Lung (tissue), 11 donors: Measurements from ENCODE around the gene CCDC74B. TPM values are rescaled to one million over a fixed set of nuclear protein-coding genes. Genes with fewer than 3 reads are reported as not detected.
"Not testable (repeated sequence)": the region's sequence is repeated elsewhere in the genome, so short reads cannot be mapped to it uniquely, and the experiment has no call there.

ENCODE experiments used
- ATAC-seq: fragments of 200-7000 bp; cut with Tn5 transposase; one replicate; pipeline ENCODE4 v1.9.1; 2020; ENCODE audit warnings: moderate number of reproducible peaks; ENCODE audit not compliant: insufficient read depth, low FRiP score
- DNase-seq, 3 donors: peaks; one replicate each; pipeline ENCODE4 v3.0.0-alpha.2; 2013 to 2017
- H3K27ac ChIP-seq, 2 donors: one replicate each; pipeline ENCODE4 v1.5.1; 2013; ENCODE audit warnings: mild to moderate bottlenecking in 2 of 2, moderate library complexity in 2 of 2, control low read depth in 1 of 2, inconsistent platforms in 1 of 2, low read depth in 1 of 2, low read length in 1 of 2
- H3K27me3 ChIP-seq, 3 donors: one replicate each; pipeline ENCODE4 v1.5.1; 2013; ENCODE audit warnings: low read length in 2 of 3; ENCODE audit not compliant: control insufficient read depth in 3 of 3, insufficient read depth in 3 of 3
- H3K36me3 ChIP-seq, 4 donors: one replicate each; pipeline ENCODE4 v1.5.1; 2013; ENCODE audit warnings: low read length in 4 of 4, mild to moderate bottlenecking in 1 of 4, moderate library complexity in 1 of 4; ENCODE audit not compliant: control insufficient read depth in 4 of 4, insufficient read depth in 4 of 4
- H3K4me1 ChIP-seq, 5 donors: one replicate each; pipeline ENCODE4 v1.5.1; 2013; ENCODE audit warnings: low read length in 5 of 5, mild to moderate bottlenecking in 2 of 5, moderate library complexity in 1 of 5; ENCODE audit not compliant: control insufficient read depth in 5 of 5, insufficient read depth in 5 of 5
- H3K4me3 ChIP-seq: one replicate; pipeline ENCODE4 v1.5.1; 2013; ENCODE audit warnings: mild to moderate bottlenecking, control low read depth, moderate library complexity
- H3K9ac ChIP-seq, 2 donors: one replicate each; pipeline ENCODE4 v1.5.1; 2013; ENCODE audit warnings: low read length in 2 of 2, control low read depth in 1 of 2; ENCODE audit not compliant: insufficient read depth in 1 of 2
- H3K9me3 ChIP-seq, 4 donors: one replicate each; pipeline ENCODE4 v1.5.1; 2013; ENCODE audit warnings: low read length in 3 of 4, mild to moderate bottlenecking in 1 of 4, moderate library complexity in 1 of 4; ENCODE audit not compliant: control insufficient read depth in 4 of 4, insufficient read depth in 3 of 4
- WGBS, 2 donors: extraction: QIAGEN DNeasy Blood & Tissue Kit; methylation state at CpG; one replicate each; pipeline ENCODE4 v1.1.7; 2013; 5-methylcytosine and 5-hydroxymethylcytosine counted together
- polyA plus RNA-seq, 2 donors: library from polyadenylated mRNA; stranded (reverse); fragments of 200-250 nt; gene quantifications; one replicate each; pipeline ENCODE4 v1.2.1, GENCODE V29; 2013
- small RNA-seq: library from RNA; depleted of rRNA; stranded (forward); fragments of <200 nt; gene quantifications from one replicate; pipeline ENCODE3, GENCODE V24; 2014; ENCODE audit warnings: low replicate concordance
- total RNA-seq, 2 donors: library from RNA; depleted of rRNA in 1 of 2; stranded (reverse); fragments of >200 nt in 1 of 2; gene quantifications; one replicate each; pipeline ENCODE4 v1.2.1, GENCODE V29; 2014 to 2021
- donor health status: Bipolar disorder and iron deficiency.
- donor health status: healthy.
- donor health status: DM: yes; HTN: yes; CAD: no.

The CCDC74B gene
- total and polyA plus RNA-seq, 4 donors: 4.4 to 14.7 (median 10.0) TPM

- not testable (repeated sequence) for H3K27ac ChIP-seq, H3K9ac ChIP-seq, H3K27me3 ChIP-seq, H3K4me1 ChIP-seq, H3K36me3 ChIP-seq, ATAC-seq, H3K9me3 ChIP-seq, H3K4me3 ChIP-seq
- peak in 2 of 3 donors; percentile 18 to 35 for DNase-seq
- 66 to 72% methylated on average over 5 to 8 of the region's 8 CpGs for WGBS, 2 donors
These were observed 42.1 kb downstream of the CCDC74B start for GRCh38 chr2:130102597-130103363.

Small RNA genes within 50 kb of the gene (small RNA-seq; reads per million reads assigned to genes)
- gene RNU6-1049P: not detected

Other genes starting within 250 kb of the CCDC74B start
- not detected for gene RAB6C, start 165.4 kb downstream of the CCDC74B start, total RNA-seq
- gene RAB6C, start 165.4 kb downstream of the CCDC74B start, polyA plus RNA-seq: under 1 TPM; 0.02 to 0.03 TPM
- under 1 TPM in 1 of 2 donors, not detected in 1; 0.09 TPM for gene POTEF, start 15.9 kb downstream of the CCDC74B start, total RNA-seq
- gene POTEF, start 15.9 kb downstream of the CCDC74B start, polyA plus RNA-seq: under 1 TPM in 1 of 2 donors, not detected in 1; 0.02 TPM
- gene SMPD4, start 36.5 kb upstream of the CCDC74B start, total RNA-seq: 10 to 100 TPM; 27.6 to 46.4 TPM
- 10 to 100 TPM; 27.3 to 29.5 TPM for gene SMPD4, start 36.5 kb upstream of the CCDC74B start, polyA plus RNA-seq
- gene MZT2B, start 37.1 kb upstream of the CCDC74B start, total RNA-seq: 100 to 1,000 TPM in 1 of 2 donors, 10 to 100 TPM in 1; 59.1 to 208 TPM
- gene MZT2B, start 37.1 kb upstream of the CCDC74B start, polyA plus RNA-seq: 100 to 1,000 TPM; 170 to 243 TPM
- gene TUBA3E, start 53.3 kb upstream of the CCDC74B start, total RNA-seq: not detected
- not detected for gene TUBA3E, start 53.3 kb upstream of the CCDC74B start, polyA plus RNA-seq
- 10 to 100 TPM; 40.4 to 88.5 TPM for gene IMP4, start 197.8 kb upstream of the CCDC74B start, total RNA-seq
- 100 to 1,000 TPM in 1 of 2 donors, 10 to 100 TPM in 1; 83.9 to 113 TPM for gene IMP4, start 197.8 kb upstream of the CCDC74B start, polyA plus RNA-seq
- 10 to 100 TPM; 29.2 to 88.3 TPM for gene PTPN18, start 210.9 kb upstream of the CCDC74B start, total RNA-seq
- 10 to 100 TPM; 52.5 to 67.0 TPM for gene PTPN18, start 210.9 kb upstream of the CCDC74B start, polyA plus RNA-seq